NCI-H2081 (cell line): ENCODE measurements around the gene PPOX.
A peak's percentile ranks its signal among the peaks of the same experiment; 100 is the strongest.

Experiments
- DNase-seq, 2 experiments: peaks; one replicate each; lab custom pipeline; 2025; lab: John Stamatoyannopoulos, UW

Gene PPOX

GRCh38 chr1:161197560-161198193 lies 31.5 kb downstream of the PPOX start:
- DNase-seq = no peak

- DNase-seq = no peak
Observed at GRCh38 chr1:161198194-161198896, 32.1 kb downstream of the PPOX start.

GRCh38 chr1:161198897-161199431 lies 32.7 kb downstream of the PPOX start, which contains the start of gene ADAMTS4:
Gene ADAMTS4 (minus strand): TSS chr1:161199054. CDS start chr1:161198627, 427 bp downstream.
- DNase-seq = no peak

- DNase-seq = peak; percentile 45 to 59
Observed at GRCh38 chr1:161199506-161200139, 33.4 kb downstream of the PPOX start.

GRCh38 chr1:161200421-161200991 lies 34.3 kb downstream of the PPOX start:
- no peak for DNase-seq

- DNase-seq = no peak
Observed at GRCh38 chr1:161200992-161201835, 35.0 kb downstream of the PPOX start.

GRCh38 chr1:161201836-161202712 lies 35.8 kb downstream of the PPOX start, which contains the start of gene NDUFS2:
Gene NDUFS2 (plus strand): TSS chr1:161202367. CDS start chr1:161202386, 19 bp downstream.
- peak; percentile 100 for DNase-seq

- no peak for DNase-seq
Observed at GRCh38 chr1:161206411-161207140, 40.4 kb downstream of the PPOX start.

GRCh38 chr1:161207173-161207572 lies 40.9 kb downstream of the PPOX start:
- no peak for DNase-seq

GRCh38 chr1:161209790-161210409 lies 43.7 kb downstream of the PPOX start:
- DNase-seq = peak; percentile 87 to 91

- DNase-seq = no peak
Observed at GRCh38 chr1:161214369-161214768, 48.1 kb downstream of the PPOX start.

- DNase-seq = no peak
Observed at GRCh38 chr1:161215076-161215475, 48.9 kb downstream of the PPOX start, which contains the start of gene FCER1G. Gene FCER1G (plus strand): TSS chr1:161215295. CDS start chr1:161215322, 27 bp downstream.

GRCh38 chr1:161216945-161217712 lies 50.9 kb downstream of the PPOX start:
- DNase-seq = no peak

- no peak for DNase-seq
Observed at GRCh38 chr1:161217831-161218230, 51.6 kb downstream of the PPOX start.

GRCh38 chr1:161218301-161219077 lies 52.3 kb downstream of the PPOX start:
- no peak for DNase-seq

GRCh38 chr1:161219078-161219892 lies 53.1 kb downstream of the PPOX start:
- DNase-seq = no peak

- no peak for DNase-seq
Observed at GRCh38 chr1:161220002-161220401, 53.8 kb downstream of the PPOX start.
